ENCODE data around the gene SCRN2.

SCRN2 gene

GRCh38 chr17:47851764-47852112, 10.7 kb upstream of the SCRN2 start:
- no peak for FAIRE-seq
- DNase-seq (ENCODE audit: insufficient read length) = no peak
- TF ChIP-seq TAF1 (IDR thresholded peaks at IDR 0.05; ENCODE audit: borderline replicate concordance, low read depth, low read length) = no peak

- no peak for TF ChIP-seq POLR2AphosphoS5 (IDR thresholded peaks at IDR 0.05; ENCODE audit: low read depth, low read length)
- TF ChIP-seq TAF1 (IDR thresholded peaks at IDR 0.05; ENCODE audit: borderline replicate concordance, low read depth, low read length) = no peak
- TF ChIP-seq POLR2A (IDR thresholded peaks at IDR 0.05; ENCODE audit: low read depth, low read length) = no peak
- DNase-seq (ENCODE audit: insufficient read length) (no peak), FAIRE-seq (peak; percentile 66)
These were observed 9.9 kb upstream of the SCRN2 start, which contains the start of gene SP6 for GRCh38 chr17:47850692-47851573. TSS of gene SP6 (minus strand) at chr17:47851163. CDS start at chr17:47848429, 2,734 bp downstream.

- DNase-seq (ENCODE audit: insufficient read length) (no peak), FAIRE-seq (no peak)
- TF ChIP-seq POLR2AphosphoS5 (IDR thresholded peaks at IDR 0.05; ENCODE audit: low read depth, low read length) (no peak), TAF1 (IDR thresholded peaks at IDR 0.05; ENCODE audit: borderline replicate concordance, low read depth, low read length) (no peak), POLR2A (IDR thresholded peaks at IDR 0.05; ENCODE audit: low read depth, low read length) (no peak)
These were observed 9.3 kb upstream of the SCRN2 start for GRCh38 chr17:47850373-47850691.

GRCh38 chr17:47848198-47848513, 7.1 kb upstream of the SCRN2 start:
- TF ChIP-seq POLR2AphosphoS5 (IDR thresholded peaks at IDR 0.05; ENCODE audit: low read depth, low read length) (no peak), POLR2A (IDR thresholded peaks at IDR 0.05; ENCODE audit: low read depth, low read length) (no peak), TAF1 (IDR thresholded peaks at IDR 0.05; ENCODE audit: borderline replicate concordance, low read depth, low read length) (no peak)
- FAIRE-seq = no peak
- no peak for DNase-seq (ENCODE audit: insufficient read length)

- no peak for FAIRE-seq
- no peak for TF ChIP-seq POLR2A (IDR thresholded peaks at IDR 0.05; ENCODE audit: low read depth, low read length)
- no peak for TF ChIP-seq POLR2AphosphoS5 (IDR thresholded peaks at IDR 0.05; ENCODE audit: low read depth, low read length)
- TF ChIP-seq TAF1 (IDR thresholded peaks at IDR 0.05; ENCODE audit: borderline replicate concordance, low read depth, low read length) = no peak
- DNase-seq (ENCODE audit: insufficient read length) = no peak
These were observed 6.5 kb upstream of the SCRN2 start for GRCh38 chr17:47847341-47848197.

- no peak for TF ChIP-seq POLR2A (IDR thresholded peaks at IDR 0.05; ENCODE audit: low read depth, low read length)
- no peak for FAIRE-seq
- DNase-seq (ENCODE audit: insufficient read length) = no peak
These were observed 5.8 kb upstream of the SCRN2 start for GRCh38 chr17:47846716-47847340.

- DNase-seq (ENCODE audit: insufficient read length) (no peak), FAIRE-seq (no peak)
- no peak for TF ChIP-seq TAF1 (IDR thresholded peaks at IDR 0.05; ENCODE audit: borderline replicate concordance, low read depth, low read length)
- no peak for TF ChIP-seq POLR2A (IDR thresholded peaks at IDR 0.05; ENCODE audit: low read depth, low read length)
- TF ChIP-seq POLR2AphosphoS5 (IDR thresholded peaks at IDR 0.05; ENCODE audit: low read depth, low read length) = no peak
These were observed 4.6 kb upstream of the SCRN2 start for GRCh38 chr17:47845716-47846075.

GRCh38 chr17:47844814-47845715, 4.0 kb upstream of the SCRN2 start:
- no peak for DNase-seq (ENCODE audit: insufficient read length)
- TF ChIP-seq TAF1 (IDR thresholded peaks at IDR 0.05; ENCODE audit: borderline replicate concordance, low read depth, low read length) (no peak), POLR2AphosphoS5 (IDR thresholded peaks at IDR 0.05; ENCODE audit: low read depth, low read length) (no peak), POLR2A (IDR thresholded peaks at IDR 0.05; ENCODE audit: low read depth, low read length) (no peak)
- FAIRE-seq = no peak

- FAIRE-seq = no peak
- TF ChIP-seq POLR2A (IDR thresholded peaks at IDR 0.05; ENCODE audit: low read depth, low read length) (no peak), POLR2AphosphoS5 (IDR thresholded peaks at IDR 0.05; ENCODE audit: low read depth, low read length) (no peak), TAF1 (IDR thresholded peaks at IDR 0.05; ENCODE audit: borderline replicate concordance, low read depth, low read length) (no peak)
- no peak for DNase-seq (ENCODE audit: insufficient read length)
These were observed 3.2 kb upstream of the SCRN2 start for GRCh38 chr17:47844227-47844626.

- no peak for FAIRE-seq
These were observed 2.3 kb upstream of the SCRN2 start for GRCh38 chr17:47843391-47843730.

More at GRCh38 chr17:47843391-47843730, 2.3 kb upstream of the SCRN2 start:
- TF ChIP-seq TAF1 (IDR thresholded peaks at IDR 0.05; ENCODE audit: borderline replicate concordance, low read depth, low read length) (no peak), POLR2A (IDR thresholded peaks at IDR 0.05; ENCODE audit: low read depth, low read length) (no peak), POLR2AphosphoS5 (IDR thresholded peaks at IDR 0.05; ENCODE audit: low read depth, low read length) (no peak)
- DNase-seq (ENCODE audit: insufficient read length) = no peak
